Gastrocnemius medialis (tissue), 4 donors: Measurements from ENCODE around the gene SLC4A1AP. TPM values are rescaled to one million over a fixed set of nuclear protein-coding genes. Genes with fewer than 3 reads are reported as not detected.

Experiments used
- ATAC-seq, 2 donors: fragments of 150-250 bp; one replicate each; pipeline ENCODE4 v1.9.1; 2016
- DNase-seq, 2 donors: peaks; one replicate each; pipeline ENCODE4 v3.0.0-alpha.2; 2019
- H3K27ac ChIP-seq, 4 donors: fragments of 200-600 bp; sonication (generic); 1 replicate in 1 of 4; 2 replicates in 3 of 4; pipeline ENCODE4 v1.5.1; 2016 to 2018; ENCODE audit warnings: mild to moderate bottlenecking in 2 of 4, moderate library complexity in 1 of 4
- H3K27me3 ChIP-seq, 3 donors: fragments of 200-600 bp; sonication (generic) in 2 of 3; 1 replicate in 1 of 3; 2 replicates in 2 of 3; pipeline versions ENCODE4 v1.5.1 to v1.6.0; 2016 to 2019; ENCODE audit warnings: mild to moderate bottlenecking in 1 of 3, moderate library complexity in 1 of 3
- H3K36me3 ChIP-seq, 2 donors: fragments of 200-600 bp; sonication (generic) in 1 of 2; one replicate each; pipeline ENCODE4 v1.5.1; 2017 to 2018
- H3K4me1 ChIP-seq, 2 donors: fragments of 200-600 bp; sonication (generic) in 1 of 2; one replicate each; pipeline ENCODE4 v1.5.1; 2016 to 2017; ENCODE audit warnings: mild to moderate bottlenecking in 2 of 2
- H3K4me3 ChIP-seq, 4 donors: fragments of 200-600 bp; sonication (generic) in 3 of 4; 1 replicate in 1 of 4; 2 replicates in 3 of 4; pipeline ENCODE4 v1.5.1; 2016 to 2019; ENCODE audit warnings: mild to moderate bottlenecking in 2 of 4
- H3K9me3 ChIP-seq, 3 donors: fragments of 200-600 bp; sonication (generic) in 2 of 3; 1 replicate in 1 of 3; 2 replicates in 2 of 3; pipeline ENCODE4 v1.5.1; 2016 to 2019
- CTCF ChIP-seq, 5 experiments: fragments of 450-650 bp in 3 of 5; fragments of 200-600 bp in 2 of 5; sonication (generic) in 2 of 5; IDR thresholded peaks in 4 of 5; conservative IDR thresholded peaks in 1 of 5; 1 replicate in 4 of 5; 2 replicates in 1 of 5; pipeline ENCODE4 v1.5.1; 2016 to 2019; ENCODE audit warnings: antibody characterized with exemption in 5 of 5, mild to moderate bottlenecking in 3 of 5, moderate library complexity in 3 of 5
- POLR2A ChIP-seq, 2 donors: fragments of 450-650 bp; IDR thresholded peaks; one replicate each; pipeline ENCODE4 v1.6.1; 2017; ENCODE audit warnings: antibody characterized with exemption in 2 of 2, mild to moderate bottlenecking in 2 of 2, moderate library complexity in 2 of 2
- in situ Hi-C, 4 donors: fragments of 200-750 bp; cut with MboI; loops; one replicate each; pipeline versions ENCODE4 v1.15.0 to v1.8.0; 2017; ENCODE audit warnings: low sequenced_read_pairs in 4 of 4
- intact Hi-C: fragments of 100-400 bp; cut with DNase I; formaldehyde crosslinking; loops from one replicate; pipeline ENCODE4 v1.15.1; 2023; ENCODE audit warnings: low total_unique reads
- total RNA-seq, 4 donors: library from RNA; depleted of rRNA; stranded (reverse); fragments of >200 nt; gene quantifications; one replicate each; pipeline versions ENCODE4 v1.1.0 to v1.2.3, GENCODE V29; 2016

The SLC4A1AP gene
- total RNA-seq, 4 donors from 2014 or later: 32.1 to 44.2 (median 34.6) TPM

- in situ Hi-C loops (no loop called here), intact Hi-C loops (no loop called here)
- peaks cover 9 to 13% of the 10 kb centered on the region in 2 donors for H3K4me1 ChIP-seq
- TF ChIP-seq CTCF (IDR thresholded peaks at IDR 0.05 in 4 of 5, conservative IDR thresholded peaks at IDR 0.05 in 1 of 5): no peak
- TF ChIP-seq POLR2A (IDR thresholded peaks at IDR 0.05): no peak
- ATAC-seq (no peak), DNase-seq (no peak)
- peak overlapping the region; percentile 35 to 74 (median 72) for H3K27ac ChIP-seq
- H3K9me3 ChIP-seq: no peaks in the 10 kb centered on the region
- peak overlapping the region; percentile 51 to 65 (median 59) for H3K4me3 ChIP-seq
- no peaks in the 10 kb centered on the region for H3K27me3 ChIP-seq
- H3K36me3 ChIP-seq: no peaks in the 10 kb centered on the region
Measured at GRCh38 chr2:27736031-27736889, 72.6 kb downstream of the SLC4A1AP start.

GRCh38 chr2:27736890-27737204 is 73.2 kb downstream of the SLC4A1AP start:
- no peak for DNase-seq
- intact Hi-C loops: no loop called here
- ATAC-seq: no peak
- Histone ChIP-seq H3K27ac (peak overlapping the region; percentile 24 to 74 (median 72)), H3K4me1 (peaks cover 9 to 13% of the 10 kb centered on the region in 2 donors), H3K36me3 (no peaks in the 10 kb centered on the region), H3K4me3 (no peak overlapping the region), H3K27me3 (no peaks in the 10 kb centered on the region), H3K9me3 (no peaks in the 10 kb centered on the region)
- in situ Hi-C loops: no loop called here
- TF ChIP-seq CTCF (IDR thresholded peaks at IDR 0.05 in 4 of 5, conservative IDR thresholded peaks at IDR 0.05 in 1 of 5) (no peak), POLR2A (IDR thresholded peaks at IDR 0.05) (no peak)

- in situ Hi-C loops (no loop called here), intact Hi-C loops (no loop called here)
- Histone ChIP-seq H3K4me3 (no peak overlapping the region), H3K36me3 (no peaks in the 10 kb centered on the region), H3K27me3 (no peaks in the 10 kb centered on the region), H3K4me1 (peaks cover 9 to 13% of the 10 kb centered on the region in 2 donors), H3K9me3 (no peaks in the 10 kb centered on the region), H3K27ac (peak overlapping the region; percentile 15 to 74 (median 47))
- TF ChIP-seq POLR2A (IDR thresholded peaks at IDR 0.05): no peak
- no peak for TF ChIP-seq CTCF (IDR thresholded peaks at IDR 0.05 in 4 of 5, conservative IDR thresholded peaks at IDR 0.05 in 1 of 5)
- no peak for DNase-seq
- ATAC-seq: peak; percentile 18 to 27
Measured at GRCh38 chr2:27737676-27738348, 74.1 kb downstream of the SLC4A1AP start.

- TF ChIP-seq CTCF (IDR thresholded peaks at IDR 0.05 in 4 of 5, conservative IDR thresholded peaks at IDR 0.05 in 1 of 5) (no peak), POLR2A (IDR thresholded peaks at IDR 0.05) (no peak)
- Histone ChIP-seq H3K36me3 (no peaks in the 10 kb centered on the region), H3K27ac (peak overlapping the region; percentile 15 to 56 (median 40)), H3K27me3 (no peaks in the 10 kb centered on the region), H3K4me1 (peaks cover 9 to 13% of the 10 kb centered on the region in 2 donors), H3K4me3 (no peak overlapping the region), H3K9me3 (no peaks in the 10 kb centered on the region)
- intact Hi-C loops (no loop called here), in situ Hi-C loops (no loop called here)
- DNase-seq (no peak), ATAC-seq (no peak)
Measured at GRCh38 chr2:27738349-27739057, 74.8 kb downstream of the SLC4A1AP start.
